CD4-positive, alpha-beta memory T cell (primary cell): Measurements from ENCODE around the gene IGSF9. TPM values are rescaled to one million over a fixed set of nuclear protein-coding genes. Genes with fewer than 3 reads are reported as not detected.

ENCODE experiments used
- CTCF ChIA-PET: fragments of 350-600 bp; sonication (Branson Sonifier 250); formaldehyde crosslinking; loops from one replicate; lab custom pipeline; 2021; ENCODE audit warnings: inconsistent platforms; ENCODE audit not compliant: partially characterized antibody; lab: Charles Lee
- POLR2A ChIA-PET: fragments of 350-600 bp; sonication (Branson Sonifier 250); formaldehyde crosslinking; loops from one replicate; lab custom pipeline; 2021; ENCODE audit not compliant: partially characterized antibody; lab: Charles Lee
- DNase-seq, 5 donors: peaks; one replicate each; pipeline versions ENCODE4 v3.0.0 to v3.0.0-alpha.2; 2020 to 2022; ENCODE audit warnings: mixed read lengths in 1 of 5
- H3K27ac ChIP-seq: one replicate; pipeline ENCODE4 v1.7.0; 2013; ENCODE audit warnings: low read depth, low read length
- H3K27me3 ChIP-seq: 2 replicates; pipeline ENCODE4 v1.7.0; 2013; ENCODE audit warnings: mild to moderate bottlenecking, low read length, moderate library complexity; ENCODE audit not compliant: insufficient read depth
- H3K36me3 ChIP-seq: 2 replicates; pipeline ENCODE4 v1.7.0; 2013; ENCODE audit warnings: mild to moderate bottlenecking, low read length, moderate library complexity; ENCODE audit not compliant: insufficient read depth
- H3K4me1 ChIP-seq: 2 replicates; pipeline ENCODE4 v1.7.0; 2013; ENCODE audit warnings: mild to moderate bottlenecking, low read length, moderate library complexity; ENCODE audit not compliant: insufficient read depth
- H3K4me3 ChIP-seq, 2 donors: one replicate each; pipeline ENCODE4 v1.7.0; 2013; ENCODE audit warnings: low read length in 2 of 2, mild to moderate bottlenecking in 1 of 2
- H3K9me3 ChIP-seq, 2 donors: one replicate each; pipeline ENCODE4 v1.7.0; 2013; ENCODE audit warnings: low read length in 2 of 2, control low read depth in 1 of 2; ENCODE audit not compliant: control insufficient read depth in 1 of 2
- H3K27ac Mint-ChIP-seq, 7 donors: one replicate each; pipeline ENCODE4 v1.8.0; 2020 to 2021; ENCODE audit warnings: mixed read lengths in 7 of 7, mild to moderate bottlenecking in 6 of 7, inconsistent platforms in 3 of 7, moderate library complexity in 3 of 7
- H3K27me3 Mint-ChIP-seq, 2 donors: one replicate each; pipeline ENCODE4 v1.8.0; 2020 to 2021; ENCODE audit warnings: mixed read lengths in 2 of 2
- H3K36me3 Mint-ChIP-seq, 2 donors: one replicate each; pipeline ENCODE4 v1.8.0; 2020 to 2021; ENCODE audit warnings: mixed read lengths in 2 of 2, inconsistent platforms in 1 of 2, mild to moderate bottlenecking in 1 of 2
- H3K4me1 Mint-ChIP-seq, 4 donors: one replicate each; pipeline ENCODE4 v1.8.0; 2020 to 2021; ENCODE audit warnings: mixed read lengths in 4 of 4, mild to moderate bottlenecking in 1 of 4
- H3K4me3 Mint-ChIP-seq, 8 donors: one replicate each; pipeline ENCODE4 v1.8.0; 2020 to 2021; ENCODE audit warnings: mixed read lengths in 8 of 8, mild to moderate bottlenecking in 7 of 8, moderate library complexity in 6 of 8, inconsistent platforms in 3 of 8
- H3K9me3 Mint-ChIP-seq, 8 donors: one replicate each; pipeline ENCODE4 v1.8.0; 2020 to 2021; ENCODE audit warnings: mixed read lengths in 8 of 8, mild to moderate bottlenecking in 5 of 8, inconsistent platforms in 3 of 8, moderate library complexity in 1 of 8
- intact Hi-C: fragments of 100-400 bp; cut with micrococcal nuclease; formaldehyde crosslinking; loops from one replicate; pipeline ENCODE4 v1.15.1; 2023
- polyA plus RNA-seq, 2 donors: library from polyadenylated mRNA; unstranded; fragments of 300-500 nt; fragmentation: Illumina TruSeq; gene quantifications; one replicate each; pipeline ENCODE4 v1.2.3, GENCODE V29; 2021
- total RNA-seq, 2 experiments: library from RNA; stranded (reverse); gene quantifications; one replicate each; pipeline ENCODE4 v1.2.3, GENCODE V29; 2021

Gene IGSF9
- total and polyA plus RNA-seq, 4 experiments from 2014 or later = not detected

- no peak overlapping the region for H3K27ac ChIP-seq
- POLR2A ChIA-PET = no interaction called here
- intact Hi-C loops = no loop called here
- Mint-ChIP-seq H3K4me1 (peaks cover 7 to 14% (median 10%) of the 10 kb centered on the region in 4 donors), H3K27me3 (peaks cover 0 to under 1% of the 10 kb centered on the region in 2 donors), H3K36me3 (no peaks in the 10 kb centered on the region), H3K27ac (no peak overlapping the region), H3K9me3 (no peaks in the 10 kb centered on the region), H3K4me3 (peak overlapping the region in 1 of 8 donors; percentile 8)
- H3K27me3 ChIP-seq = no peaks in the 10 kb centered on the region
- CTCF ChIA-PET = interaction anchor here (10.8 kb wide), 1 partner anchor 74 kb away, joined by 120 read pairs; no protein-coding TSS in a partner anchor
- H3K4me1 ChIP-seq = peaks cover 7% of the 10 kb centered on the region
- no peaks in the 10 kb centered on the region for H3K36me3 ChIP-seq
- no peak for DNase-seq
- H3K4me3 ChIP-seq = no peak overlapping the region
- no peaks in the 10 kb centered on the region for H3K9me3 ChIP-seq
Measured at GRCh38 chr1:159931101-159931794, 14.2 kb downstream of the IGSF9 start.

GRCh38 chr1:159930634-159931033 lies 14.8 kb downstream of the IGSF9 start:
- Histone ChIP-seq H3K36me3 (no peaks in the 10 kb centered on the region), H3K4me3 (no peak overlapping the region), H3K27ac (no peak overlapping the region), H3K9me3 (no peaks in the 10 kb centered on the region), H3K27me3 (no peaks in the 10 kb centered on the region), H3K4me1 (peaks cover 10% of the 10 kb centered on the region)
- POLR2A ChIA-PET = interaction anchor here (0.7 kb wide), 1 partner anchor 15 kb away, joined by 3 read pairs; no protein-coding TSS in a partner anchor
- DNase-seq = no peak
- Mint-ChIP-seq H3K27ac (no peak overlapping the region), H3K9me3 (no peaks in the 10 kb centered on the region), H3K4me3 (no peak overlapping the region), H3K4me1 (peaks cover 8 to 18% (median 13%) of the 10 kb centered on the region in 4 donors), H3K36me3 (peaks cover 0 to under 1% of the 10 kb centered on the region in 2 donors), H3K27me3 (no peaks in the 10 kb centered on the region)
- intact Hi-C loops = no loop called here
- CTCF ChIA-PET = interaction anchor here (1.0 to 1.3 kb wide), 2 partner anchors 29 to 77 kb away, joined by 3 read pairs; no protein-coding TSS in a partner anchor

- H3K4me3 ChIP-seq = no peak overlapping the region
- no peak for DNase-seq
- H3K4me1 ChIP-seq = peaks cover 10% of the 10 kb centered on the region
- H3K27me3 ChIP-seq = no peaks in the 10 kb centered on the region
- H3K27ac ChIP-seq = no peak overlapping the region
- intact Hi-C loops = no loop called here
- H3K9me3 ChIP-seq = no peaks in the 10 kb centered on the region
- Mint-ChIP-seq H3K36me3 (peaks cover 0 to 5% of the 10 kb centered on the region in 2 donors), H3K27ac (no peak overlapping the region), H3K4me3 (no peak overlapping the region), H3K4me1 (peaks cover 8 to 19% (median 15%) of the 10 kb centered on the region in 4 donors), H3K9me3 (peaks cover 0 to 2% (median 0%) of the 10 kb centered on the region in 8 donors), H3K27me3 (peaks cover 0 to 2% of the 10 kb centered on the region in 2 donors)
- CTCF ChIA-PET = interaction anchor here (1.0 to 1.3 kb wide), 2 partner anchors 28 to 77 kb away, joined by 3 read pairs; no protein-coding TSS in a partner anchor
- POLR2A ChIA-PET = interaction anchor here (0.7 kb wide), 1 partner anchor 14 kb away, joined by 3 read pairs; no protein-coding TSS in a partner anchor
- H3K36me3 ChIP-seq = no peaks in the 10 kb centered on the region
Measured at GRCh38 chr1:159930216-159930615, 15.2 kb downstream of the IGSF9 start.

- Mint-ChIP-seq H3K9me3 (peaks cover 0 to 4% (median 0%) of the 10 kb centered on the region in 8 donors), H3K4me1 (peaks cover 8 to 22% (median 15%) of the 10 kb centered on the region in 4 donors), H3K36me3 (peaks cover 0 to 10% of the 10 kb centered on the region in 2 donors), H3K4me3 (no peak overlapping the region), H3K27ac (peak overlapping the region in 2 of 7 donors; percentile 3 to 61), H3K27me3 (peaks cover 0 to 3% of the 10 kb centered on the region in 2 donors)
- Histone ChIP-seq H3K27ac (no peak overlapping the region), H3K27me3 (no peaks in the 10 kb centered on the region), H3K4me3 (no peak overlapping the region), H3K36me3 (no peaks in the 10 kb centered on the region), H3K9me3 (no peaks in the 10 kb centered on the region), H3K4me1 (peaks cover 10% of the 10 kb centered on the region)
- POLR2A ChIA-PET = no interaction called here
- intact Hi-C loops = loop anchor here (5.0 to 10.0 kb wide), 2 partner anchors 168 to 335 kb away; partner anchors contain the start of genes DCAF8 and IGSF8
- CTCF ChIA-PET = interaction anchor here (1.0 to 1.3 kb wide), 2 partner anchors 27 to 78 kb away, joined by 3 read pairs; no protein-coding TSS in a partner anchor
- DNase-seq = no peak
Measured at GRCh38 chr1:159929155-159930051, 16.0 kb downstream of the IGSF9 start.

GRCh38 chr1:159928491-159929050 lies 16.8 kb downstream of the IGSF9 start:
- H3K27ac Mint-ChIP-seq = no peak overlapping the region
- ChIA-PET POLR2A (no interaction called here), CTCF (interaction anchor here (1.6 kb wide), 1 partner anchor 10 kb away, joined by 5 read pairs; no protein-coding TSS in a partner anchor)
- H3K9me3 ChIP-seq = no peaks in the 10 kb centered on the region
- H3K4me3 ChIP-seq = no peak overlapping the region
- H3K4me1 Mint-ChIP-seq = peaks cover 8 to 30% (median 15%) of the 10 kb centered on the region in 4 donors
- no peak overlapping the region for H3K4me3 Mint-ChIP-seq
- H3K27ac ChIP-seq = no peak overlapping the region
- H3K9me3 Mint-ChIP-seq = peaks cover 0 to 9% (median 0%) of the 10 kb centered on the region in 8 donors
- DNase-seq = no peak
- peaks cover 10% of the 10 kb centered on the region for H3K4me1 ChIP-seq
- H3K27me3 ChIP-seq = no peaks in the 10 kb centered on the region
- intact Hi-C loops = loop anchor here (5.0 to 10.0 kb wide), 2 partner anchors 169 to 336 kb away; partner anchors contain the start of genes DCAF8 and IGSF8
- peaks cover 0 to 17% of the 10 kb centered on the region in 2 donors for H3K36me3 Mint-ChIP-seq
- H3K27me3 Mint-ChIP-seq = peaks cover 0 to 5% of the 10 kb centered on the region in 2 donors
- H3K36me3 ChIP-seq = no peaks in the 10 kb centered on the region

- Mint-ChIP-seq H3K9me3 (peaks cover 0 to 9% (median 0%) of the 10 kb centered on the region in 8 donors), H3K36me3 (peaks cover 0 to 23% of the 10 kb centered on the region in 2 donors), H3K4me1 (peaks cover 11 to 37% (median 18%) of the 10 kb centered on the region in 4 donors), H3K4me3 (no peak overlapping the region), H3K27ac (peak overlapping the region in 1 of 7 donors; percentile 6), H3K27me3 (peaks cover 0 to 5% of the 10 kb centered on the region in 2 donors)
- ChIA-PET POLR2A (interaction anchor here (1.4 kb wide), 1 partner anchor 8 kb away, joined by 3 read pairs; no protein-coding TSS in a partner anchor), CTCF (interaction anchor here (1.6 kb wide), 1 partner anchor 11 kb away, joined by 5 read pairs; no protein-coding TSS in a partner anchor)
- H3K36me3 ChIP-seq = no peaks in the 10 kb centered on the region
- no peaks in the 10 kb centered on the region for H3K27me3 ChIP-seq
- DNase-seq = no peak
- H3K27ac ChIP-seq = no peak overlapping the region
- peaks cover 13% of the 10 kb centered on the region for H3K4me1 ChIP-seq
- no peak overlapping the region for H3K4me3 ChIP-seq
- intact Hi-C loops = loop anchor here (5.0 to 10.0 kb wide), 2 partner anchors 169 to 337 kb away; partner anchors contain the start of genes DCAF8 and IGSF8
- no peaks in the 10 kb centered on the region for H3K9me3 ChIP-seq
Measured at GRCh38 chr1:159927849-159928431, 17.5 kb downstream of the IGSF9 start.
